ENCODE measurements around the gene SECISBP2.

SECISBP2 gene

DNA sequence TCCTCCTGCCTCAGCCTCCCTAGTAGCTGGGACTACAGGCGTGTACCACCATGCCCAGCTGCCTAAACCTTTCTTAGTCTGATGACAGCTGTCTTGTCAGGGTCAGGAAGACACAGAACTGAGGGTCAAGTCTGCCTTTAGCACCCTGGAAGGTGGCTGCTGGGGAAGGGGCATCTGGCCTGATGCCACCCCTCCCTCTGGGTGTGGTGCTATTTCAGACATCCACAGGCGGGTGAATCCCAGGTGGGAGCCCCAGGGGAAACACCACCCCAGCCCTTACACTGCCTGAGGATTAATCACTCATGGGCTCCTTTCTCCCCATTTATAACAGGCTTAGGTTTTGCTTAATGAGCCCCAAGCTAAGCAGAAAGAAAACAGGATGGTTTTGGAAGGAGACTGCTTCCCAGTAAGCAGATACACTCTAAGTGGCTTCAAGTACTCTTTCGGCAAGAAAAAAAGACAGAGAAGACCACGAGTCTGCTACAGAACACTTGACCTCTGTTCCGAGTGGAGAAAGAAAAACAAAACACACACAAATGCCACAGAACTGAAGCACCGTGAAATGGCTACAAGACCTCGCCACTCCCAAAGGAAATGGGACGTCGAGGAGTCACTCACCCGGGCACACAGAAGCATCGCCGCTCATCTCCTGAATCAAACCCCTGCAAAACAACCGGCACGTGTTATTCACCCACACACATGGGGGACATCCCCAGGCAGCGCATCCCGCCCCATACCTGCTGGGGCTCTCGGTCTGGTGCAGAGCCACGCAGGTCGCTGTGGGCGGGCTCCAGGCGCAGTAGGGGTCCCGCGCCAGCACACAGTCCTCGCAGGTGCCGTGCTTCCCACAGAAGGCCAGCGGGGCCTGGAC lies 62.4 kb downstream of the SECISBP2 start:
- CTCF ChIA-PET, result no interaction called here
- POLR2A ChIA-PET, result no interaction called here
- H3K4me3 ChIP-seq (ENCODE audit: low read depth, low read length), result no peak overlapping the region
- H3K36me3 ChIP-seq (ENCODE audit: control insufficient read depth in 2 of 2, insufficient read depth in 1 of 2, low read length in 2 of 2), result peaks cover 0 to 76% of the 10 kb centered on the region in 2 experiments; a peak in 1 of 3 replicates
- no peak for TF ChIP-seq ZBTB17 (tag by site-specific recombination; IDR thresholded peaks at IDR 0.05)
- H3K9me3 ChIP-seq (ENCODE audit: control insufficient read depth, insufficient read depth, low read depth, low read length), result no peaks in the 10 kb centered on the region
- H3K27ac ChIP-seq (ENCODE audit: extremely low read depth, low read depth, low read length), result no peak overlapping the region
- no peaks in the 10 kb centered on the region for H3K4me1 ChIP-seq (ENCODE audit: control insufficient read depth, insufficient read depth, low read length)

DNA sequence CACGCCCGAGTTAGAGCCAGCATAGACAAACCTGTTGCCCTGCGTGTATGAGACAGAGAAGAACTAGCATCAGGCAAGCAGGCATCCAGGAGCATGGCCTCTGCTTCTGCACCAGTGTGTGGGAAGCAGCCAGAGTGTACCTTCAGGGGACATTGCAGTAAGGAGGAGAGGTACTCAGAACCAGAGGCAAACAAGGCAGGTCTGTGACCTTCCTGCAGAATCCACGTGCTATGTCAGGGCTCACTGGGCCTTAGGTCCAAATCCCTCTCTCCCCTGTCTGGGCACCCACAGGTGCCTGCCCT lies 63.0 kb downstream of the SECISBP2 start:
- H3K36me3 ChIP-seq (ENCODE audit: control insufficient read depth in 2 of 2, insufficient read depth in 1 of 2, low read length in 2 of 2), result peaks cover 0 to 81% of the 10 kb centered on the region in 2 experiments; a peak in 1 of 3 replicates
- no peak overlapping the region for H3K27ac ChIP-seq (ENCODE audit: extremely low read depth, low read depth, low read length)
- TF ChIP-seq SCRT2 (tag by site-specific recombination; IDR thresholded peaks at IDR 0.05) (0 out of 2 replicates have a peak, but pooled peaks have one; percentile 24), ZNF341 (tag by site-specific recombination; IDR thresholded peaks at IDR 0.05; ENCODE audit: low read depth) (no peak), SP2 (tag by site-specific recombination; IDR thresholded peaks at IDR 0.05) (no peak), ZNF366 (tag by site-specific recombination; conservative IDR thresholded peaks at IDR 0.05) (no peak)
- H3K4me1 ChIP-seq (ENCODE audit: control insufficient read depth, insufficient read depth, low read length), result no peaks in the 10 kb centered on the region
- CTCF ChIA-PET, result no interaction called here
- H3K4me3 ChIP-seq (ENCODE audit: low read depth, low read length), result no peak overlapping the region
- POLR2A ChIA-PET, result no interaction called here
- no peaks in the 10 kb centered on the region for H3K9me3 ChIP-seq (ENCODE audit: control insufficient read depth, insufficient read depth, low read depth, low read length)

DNA sequence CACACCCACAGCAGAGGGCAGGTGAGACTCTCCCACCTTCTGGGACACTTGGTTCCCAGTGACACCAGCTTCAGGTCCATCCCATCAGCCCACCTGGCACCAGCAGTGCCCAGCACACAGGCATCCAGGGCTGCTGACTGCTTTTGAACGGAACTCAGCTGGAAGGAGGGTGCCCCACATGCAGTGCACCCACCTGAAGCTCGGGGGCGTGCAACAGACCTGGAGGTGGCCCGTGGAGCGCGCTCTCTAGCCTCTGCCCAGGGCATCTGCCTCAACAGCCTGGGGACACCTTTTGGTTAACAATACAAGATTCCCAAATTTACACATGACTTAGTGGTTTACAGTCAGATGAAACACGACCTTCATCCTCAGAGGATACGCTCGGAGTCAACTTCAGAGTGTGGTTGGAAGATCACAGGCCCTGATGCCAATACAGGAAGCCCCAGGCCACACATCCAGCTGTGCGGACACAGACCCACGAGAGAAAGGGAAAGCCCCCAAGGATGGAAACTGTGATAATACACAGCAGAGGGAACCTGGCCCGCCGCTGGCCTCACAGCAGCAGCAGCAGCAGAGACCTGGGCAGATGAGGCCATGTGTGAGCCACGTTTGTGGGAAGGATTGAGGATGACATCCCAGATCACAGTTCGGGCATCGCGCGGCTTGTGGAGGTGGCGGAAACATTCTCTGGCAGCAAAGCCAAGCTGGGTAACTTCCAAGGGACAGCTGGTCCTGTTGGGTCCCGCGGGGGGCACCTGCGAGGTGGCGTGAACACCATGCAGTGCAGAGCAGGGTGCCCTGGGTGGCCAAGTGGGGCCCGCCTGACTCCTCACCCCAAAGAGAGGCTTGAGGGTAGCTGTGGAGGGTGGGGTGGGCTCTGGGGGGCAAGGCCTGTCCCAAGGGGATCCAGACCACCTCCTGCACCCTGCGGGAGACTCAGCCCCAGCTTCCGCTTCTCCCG lies 64.0 kb downstream of the SECISBP2 start:
- no peaks in the 10 kb centered on the region for H3K9me3 ChIP-seq (ENCODE audit: control insufficient read depth, insufficient read depth, low read depth, low read length)
- no peak overlapping the region for H3K27ac ChIP-seq (ENCODE audit: extremely low read depth, low read depth, low read length)
- H3K4me3 ChIP-seq (ENCODE audit: low read depth, low read length), result no peak overlapping the region
- H3K36me3 ChIP-seq (ENCODE audit: control insufficient read depth in 2 of 2, insufficient read depth in 1 of 2, low read length in 2 of 2), result peaks cover 0 to 90% of the 10 kb centered on the region in 2 experiments; a peak in 1 of 3 replicates
- TF ChIP-seq ZFP3 (tag by site-specific recombination; IDR thresholded peaks at IDR 0.05; ENCODE audit: low read depth) (no peak), KLF16 (tag by site-specific recombination; IDR thresholded peaks at IDR 0.05) (no peak), ZNF677 (tag by site-specific recombination; IDR thresholded peaks at IDR 0.05) (no peak), ZNF169 (tag by site-specific recombination; IDR thresholded peaks at IDR 0.05) (no peak), ZNF621 (tag by site-specific recombination; IDR thresholded peaks at IDR 0.05) (no peak), ZNF48 (tag by site-specific recombination; IDR thresholded peaks at IDR 0.05) (no peak), ZBTB20 (tag by site-specific recombination; IDR thresholded peaks at IDR 0.05) (no peak), ZNF133 (tag by site-specific recombination; IDR thresholded peaks at IDR 0.05) (no peak), ZNF10 (tag by site-specific recombination; IDR thresholded peaks at IDR 0.05) (no peak), ZNF558 (tag by site-specific recombination; IDR thresholded peaks at IDR 0.05) (no peak), BCL11B (tag by site-specific recombination; IDR thresholded peaks at IDR 0.05; ENCODE audit: low read depth) (no peak), KLF7 (tag by site-specific recombination; IDR thresholded peaks at IDR 0.05; ENCODE audit: borderline replicate concordance) (no peak), ZNF19 (tag by site-specific recombination; IDR thresholded peaks at IDR 0.05; ENCODE audit: low read depth) (no peak), ZNF202 (tag by site-specific recombination; IDR thresholded peaks at IDR 0.05; ENCODE audit: borderline replicate concordance) (no peak)
- TF ChIP-seq, protein P1, sequence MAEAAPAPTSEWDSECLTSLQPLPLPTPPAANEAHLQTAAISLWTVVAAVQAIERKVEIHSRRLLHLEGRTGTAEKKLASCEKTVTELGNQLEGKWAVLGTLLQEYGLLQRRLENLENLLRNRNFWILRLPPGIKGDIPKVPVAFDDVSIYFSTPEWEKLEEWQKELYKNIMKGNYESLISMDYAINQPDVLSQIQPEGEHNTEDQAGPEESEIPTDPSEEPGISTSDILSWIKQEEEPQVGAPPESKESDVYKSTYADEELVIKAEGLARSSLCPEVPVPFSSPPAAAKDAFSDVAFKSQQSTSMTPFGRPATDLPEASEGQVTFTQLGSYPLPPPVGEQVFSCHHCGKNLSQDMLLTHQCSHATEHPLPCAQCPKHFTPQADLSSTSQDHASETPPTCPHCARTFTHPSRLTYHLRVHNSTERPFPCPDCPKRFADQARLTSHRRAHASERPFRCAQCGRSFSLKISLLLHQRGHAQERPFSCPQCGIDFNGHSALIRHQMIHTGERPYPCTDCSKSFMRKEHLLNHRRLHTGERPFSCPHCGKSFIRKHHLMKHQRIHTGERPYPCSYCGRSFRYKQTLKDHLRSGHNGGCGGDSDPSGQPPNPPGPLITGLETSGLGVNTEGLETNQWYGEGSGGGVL (tag by site-specific recombination; IDR thresholded peaks at IDR 0.05), result no peak
- TF ChIP-seq, protein P2, sequence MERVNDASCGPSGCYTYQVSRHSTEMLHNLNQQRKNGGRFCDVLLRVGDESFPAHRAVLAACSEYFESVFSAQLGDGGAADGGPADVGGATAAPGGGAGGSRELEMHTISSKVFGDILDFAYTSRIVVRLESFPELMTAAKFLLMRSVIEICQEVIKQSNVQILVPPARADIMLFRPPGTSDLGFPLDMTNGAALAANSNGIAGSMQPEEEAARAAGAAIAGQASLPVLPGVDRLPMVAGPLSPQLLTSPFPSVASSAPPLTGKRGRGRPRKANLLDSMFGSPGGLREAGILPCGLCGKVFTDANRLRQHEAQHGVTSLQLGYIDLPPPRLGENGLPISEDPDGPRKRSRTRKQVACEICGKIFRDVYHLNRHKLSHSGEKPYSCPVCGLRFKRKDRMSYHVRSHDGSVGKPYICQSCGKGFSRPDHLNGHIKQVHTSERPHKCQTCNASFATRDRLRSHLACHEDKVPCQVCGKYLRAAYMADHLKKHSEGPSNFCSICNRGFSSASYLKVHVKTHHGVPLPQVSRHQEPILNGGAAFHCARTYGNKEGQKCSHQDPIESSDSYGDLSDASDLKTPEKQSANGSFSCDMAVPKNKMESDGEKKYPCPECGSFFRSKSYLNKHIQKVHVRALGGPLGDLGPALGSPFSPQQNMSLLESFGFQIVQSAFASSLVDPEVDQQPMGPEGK (tag by site-specific recombination; IDR thresholded peaks at IDR 0.05), result no peak
- TF ChIP-seq, protein P3, sequence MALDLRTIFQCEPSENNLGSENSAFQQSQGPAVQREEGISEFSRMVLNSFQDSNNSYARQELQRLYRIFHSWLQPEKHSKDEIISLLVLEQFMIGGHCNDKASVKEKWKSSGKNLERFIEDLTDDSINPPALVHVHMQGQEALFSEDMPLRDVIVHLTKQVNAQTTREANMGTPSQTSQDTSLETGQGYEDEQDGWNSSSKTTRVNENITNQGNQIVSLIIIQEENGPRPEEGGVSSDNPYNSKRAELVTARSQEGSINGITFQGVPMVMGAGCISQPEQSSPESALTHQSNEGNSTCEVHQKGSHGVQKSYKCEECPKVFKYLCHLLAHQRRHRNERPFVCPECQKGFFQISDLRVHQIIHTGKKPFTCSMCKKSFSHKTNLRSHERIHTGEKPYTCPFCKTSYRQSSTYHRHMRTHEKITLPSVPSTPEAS (tag by site-specific recombination; IDR thresholded peaks at IDR 0.05), result no peak
- ChIA-PET POLR2A (no interaction called here), CTCF (interaction anchor here (0.7 kb wide), 1 partner anchor 476 kb away, joined by 3 read pairs; no protein-coding TSS in a partner anchor)
- no peaks in the 10 kb centered on the region for H3K4me1 ChIP-seq (ENCODE audit: control insufficient read depth, insufficient read depth, low read length)
